Keratinocyte (primary cell): ENCODE data around the gene IRF4. TPM values are rescaled to one million over a fixed set of nuclear protein-coding genes. Genes with fewer than 3 reads are reported as not detected.
A peak's percentile ranks its signal among the peaks of the same experiment; 100 is the strongest.

Experiments
- DNase-seq: peaks from one replicate; pipeline ENCODE4 v3.0.0-alpha.2; 2011; ENCODE audit warnings: low read depth, missing footprints, low spot score
- FAIRE-seq: peaks from 2 replicates; lab custom pipeline; 2011; peaks lifted over from hg19 to GRCh38; lab: Jason Lieb, UNC
- H2AFZ ChIP-seq: 2 replicates; pipeline ENCODE4 v1.6.0; 2012; ENCODE audit warnings: low read length, control low read depth, inconsistent platforms; ENCODE audit not compliant: control insufficient read depth
- H3K27ac ChIP-seq: 2 replicates; pipeline ENCODE4 v1.5.1; 2011; ENCODE audit warnings: low read length; ENCODE audit not compliant: control insufficient read depth, insufficient read depth
- H3K27me3 ChIP-seq: 3 replicates; pipeline ENCODE4 v1.6.0; 2011; ENCODE audit warnings: low read length; ENCODE audit not compliant: control insufficient read depth, insufficient read depth; ENCODE audit errors: extremely low read depth
- H3K36me3 ChIP-seq, 2 experiments: 2 replicates in 1 of 2; 3 replicates in 1 of 2; pipeline ENCODE4 v1.5.1; 2011; ENCODE audit warnings: low read length in 2 of 2, mild to moderate bottlenecking in 1 of 2; ENCODE audit not compliant: control insufficient read depth in 2 of 2, insufficient read depth in 2 of 2; ENCODE audit errors: extremely low read depth in 1 of 2
- H3K4me1 ChIP-seq: 3 replicates; pipeline ENCODE4 v1.5.1; 2011; ENCODE audit warnings: low read length; ENCODE audit not compliant: control insufficient read depth, insufficient read depth; ENCODE audit errors: extremely low read depth
- H3K4me2 ChIP-seq: 3 replicates; pipeline ENCODE4 v1.6.0; 2011; ENCODE audit warnings: low read depth, low read length; ENCODE audit not compliant: control insufficient read depth, insufficient read depth; ENCODE audit errors: extremely low read depth
- H3K4me3 ChIP-seq, 3 experiments: fragments of 200-600 bp in 1 of 3; sonication (generic) in 1 of 3; 2 replicates in 2 of 3; 3 replicates in 1 of 3; pipeline ENCODE4 v1.5.1; 2011 to 2016; ENCODE audit warnings: low read length in 3 of 3, mild to moderate bottlenecking in 3 of 3, control low read depth in 2 of 3, inconsistent platforms in 1 of 3, low read depth in 1 of 3, mixed read lengths in 1 of 3, mixed run types in 1 of 3, moderate library complexity in 1 of 3; ENCODE audit not compliant: control insufficient read depth in 2 of 3, insufficient read depth in 2 of 3; ENCODE audit errors: extremely low read depth in 1 of 3
- H3K79me2 ChIP-seq: 2 replicates; pipeline ENCODE4 v1.6.0; 2012; ENCODE audit warnings: low read length; ENCODE audit not compliant: control insufficient read depth, insufficient read depth
- H3K9ac ChIP-seq: 3 replicates; pipeline ENCODE4 v1.6.0; 2011; ENCODE audit warnings: low read length; ENCODE audit not compliant: control insufficient read depth, insufficient read depth; ENCODE audit errors: extremely low read depth
- H3K9me1 ChIP-seq: 3 replicates; pipeline ENCODE4 v1.6.0; 2011; ENCODE audit warnings: low read length; ENCODE audit not compliant: control insufficient read depth, insufficient read depth; ENCODE audit errors: extremely low read depth
- H3K9me3 ChIP-seq: 2 replicates; pipeline ENCODE4 v1.5.1; 2012; ENCODE audit warnings: low read depth, low read length; ENCODE audit not compliant: control insufficient read depth
- H4K20me1 ChIP-seq: 3 replicates; pipeline ENCODE4 v1.6.0; 2011; ENCODE audit warnings: low read length; ENCODE audit not compliant: control insufficient read depth, insufficient read depth; ENCODE audit errors: extremely low read depth
- CTCF ChIP-seq, 3 experiments: IDR thresholded peaks in 1 of 3; conservative IDR thresholded peaks in 1 of 3; optimal IDR thresholded peaks in 1 of 3; 2 replicates in 2 of 3; 3 replicates in 1 of 3; pipeline versions ENCODE3 to v1.5.1; 2011; ENCODE audit warnings: low read length in 3 of 3, mild to moderate bottlenecking in 3 of 3, moderate library complexity in 2 of 3, control low read depth in 1 of 3, inconsistent platforms in 1 of 3; ENCODE audit not compliant: insufficient read depth in 2 of 3; ENCODE audit errors: extremely low read depth in 1 of 3
- EZH2 ChIP-seq: IDR thresholded peaks from one replicate; pipeline ENCODE4 v1.6.1; 2012; ENCODE audit warnings: inconsistent platforms, mild to moderate bottlenecking, low read length, moderate library complexity
- dilution Hi-C: fragments of 300-500 bp; cut with MboI; formaldehyde crosslinking; loops from one replicate; pipeline ENCODE4 v1.7.0; 2020; ENCODE audit warnings: low sequenced_read_pairs; ENCODE audit not compliant: extremely low pct_ligation_motif_present
- polyA plus RNA-seq, 5 experiments: library from polyadenylated mRNA; depleted of rRNA in 3 of 5; stranded (reverse) in 3 of 5; stranded (forward) in 1 of 5; unstranded in 1 of 5; fragments of >200 nt; gene quantifications; 1 replicate in 1 of 5; 2 replicates in 3 of 5; 3 replicates in 1 of 5; pipeline versions ENCODE4 v1.2.1 to v1.2.3, GENCODE V29; 2011 to 2012; ENCODE audit warnings: missing spikeins in 2 of 5, low read depth in 1 of 5, low replicate concordance in 1 of 5

IRF4 gene
- polyA plus RNA-seq, 1 donor (not counting 4 experiments of a cell fraction or from before 2014, with no cell fraction given) = 0.12 TPM

GRCh38 chr6:390914-391558 is 516 bp upstream of the IRF4 start:
- Histone ChIP-seq H4K20me1 (no peaks in the 10 kb centered on the region), H3K36me3 (no peaks in the 10 kb centered on the region), H3K79me2 (no peaks in the 10 kb centered on the region), H2AFZ (no peak overlapping the region), H3K4me3 (peak overlapping the region in 1 of 3 experiments; percentile 43), H3K4me2 (peak overlapping the region; percentile 58), H3K4me1 (peaks cover 13% of the 10 kb centered on the region), H3K9ac (no peak overlapping the region), H3K27ac (no peak overlapping the region), H3K9me3 (no peaks in the 10 kb centered on the region), H3K27me3 (peaks cover 73% of the 10 kb centered on the region), H3K9me1 (no peaks in the 10 kb centered on the region)
- DNase-seq = no peak
- dilution Hi-C loops = no loop called here
- FAIRE-seq = no peak
- no peak for TF ChIP-seq CTCF (optimal IDR thresholded peaks at IDR 0.05 in 1 of 3, IDR thresholded peaks at IDR 0.05 in 1 of 3, conservative IDR thresholded peaks at IDR 0.05 in 1 of 3; ENCODE audit: extremely low read depth in 1 of 3, insufficient read depth in 2 of 3, low read length in 3 of 3)
- TF ChIP-seq EZH2 = peak; percentile 77

GRCh38 chr6:392441-393390 is 1.2 kb downstream of the IRF4 start:
- DNase-seq (no peak), FAIRE-seq (no peak)
- peaks cover 81% of the 10 kb centered on the region for H3K27me3 ChIP-seq
- H3K9ac ChIP-seq = no peak overlapping the region
- H3K4me2 ChIP-seq = peak overlapping the region; percentile 67
- TF ChIP-seq EZH2 (peak; percentile 50), CTCF (optimal IDR thresholded peaks at IDR 0.05 in 1 of 3, IDR thresholded peaks at IDR 0.05 in 1 of 3, conservative IDR thresholded peaks at IDR 0.05 in 1 of 3; ENCODE audit: extremely low read depth in 1 of 3, insufficient read depth in 2 of 3, low read length in 3 of 3) (no peak)
- H4K20me1 ChIP-seq = no peaks in the 10 kb centered on the region
- no peaks in the 10 kb centered on the region for H3K9me3 ChIP-seq
- peak overlapping the region; percentile 19 for H2AFZ ChIP-seq
- H3K4me1 ChIP-seq = peaks cover 13% of the 10 kb centered on the region
- H3K9me1 ChIP-seq = no peaks in the 10 kb centered on the region
- no peak overlapping the region for H3K27ac ChIP-seq
- H3K79me2 ChIP-seq = no peaks in the 10 kb centered on the region
- H3K4me3 ChIP-seq = no peak overlapping the region
- no peaks in the 10 kb centered on the region for H3K36me3 ChIP-seq
- dilution Hi-C loops = no loop called here
